Measurements from ENCODE around the gene SPZ1. TPM values are rescaled to one million over a fixed set of nuclear protein-coding genes. Genes with fewer than 3 reads are reported as not detected.
"Not testable (repeated sequence)": the region's sequence is repeated elsewhere in the genome, so short reads cannot be mapped to it uniquely, and the experiment has no call there.

The SPZ1 gene
- total RNA-seq, 1 experiment from 2014 or later = not detected

- not testable (repeated sequence) for H3K4me3 ChIP-seq (ENCODE audit: insufficient read depth, low read depth, low read length); H3K36me3 ChIP-seq (replicated peaks; ENCODE audit: control insufficient read depth, insufficient read depth, low read length); H3K27me3 ChIP-seq (ENCODE audit: control insufficient read depth, insufficient read depth, low read length); DNase-seq
Observed at GRCh38 chr5:80301342-80301741, 18.5 kb upstream of the SPZ1 start.

- no peak overlapping the region for H3K4me3 ChIP-seq (ENCODE audit: insufficient read depth, low read depth, low read length)
- no peaks in the 10 kb centered on the region for H3K36me3 ChIP-seq (replicated peaks; ENCODE audit: control insufficient read depth, insufficient read depth, low read length)
- no peaks in the 10 kb centered on the region for H3K27me3 ChIP-seq (ENCODE audit: control insufficient read depth, insufficient read depth, low read length)
- DNase-seq = no peak
Observed at GRCh38 chr5:80302636-80303035, 17.2 kb upstream of the SPZ1 start.

- DNase-seq = no peak
- no peaks in the 10 kb centered on the region for H3K36me3 ChIP-seq (replicated peaks; ENCODE audit: control insufficient read depth, insufficient read depth, low read length)
- H3K4me3 ChIP-seq (ENCODE audit: insufficient read depth, low read depth, low read length) = no peak overlapping the region
- no peaks in the 10 kb centered on the region for H3K27me3 ChIP-seq (ENCODE audit: control insufficient read depth, insufficient read depth, low read length)
Observed at GRCh38 chr5:80308526-80308925, 11.3 kb upstream of the SPZ1 start.

GRCh38 chr5:80309871-80310665, 9.7 kb upstream of the SPZ1 start:
- H3K27me3 ChIP-seq (ENCODE audit: control insufficient read depth, insufficient read depth, low read length) = no peaks in the 10 kb centered on the region
- DNase-seq = no peak
- H3K36me3 ChIP-seq (replicated peaks; ENCODE audit: control insufficient read depth, insufficient read depth, low read length) = no peaks in the 10 kb centered on the region
- no peak overlapping the region for H3K4me3 ChIP-seq (ENCODE audit: insufficient read depth, low read depth, low read length)

GRCh38 chr5:80315244-80315643, 4.6 kb upstream of the SPZ1 start:
- no peaks in the 10 kb centered on the region for H3K36me3 ChIP-seq (replicated peaks; ENCODE audit: control insufficient read depth, insufficient read depth, low read length)
- no peaks in the 10 kb centered on the region for H3K27me3 ChIP-seq (ENCODE audit: control insufficient read depth, insufficient read depth, low read length)
- H3K4me3 ChIP-seq (ENCODE audit: insufficient read depth, low read depth, low read length) = no peak overlapping the region
- no peak for DNase-seq

- Histone ChIP-seq H3K27me3 (ENCODE audit: control insufficient read depth, insufficient read depth, low read length) (no peaks in the 10 kb centered on the region), H3K4me3 (ENCODE audit: insufficient read depth, low read depth, low read length) (no peak overlapping the region), H3K36me3 (replicated peaks; ENCODE audit: control insufficient read depth, insufficient read depth, low read length) (no peaks in the 10 kb centered on the region)
- DNase-seq = no peak
Observed at GRCh38 chr5:80318212-80318611, 1.6 kb upstream of the SPZ1 start.

- Histone ChIP-seq H3K27me3 (ENCODE audit: control insufficient read depth, insufficient read depth, low read length) (no peaks in the 10 kb centered on the region), H3K36me3 (replicated peaks; ENCODE audit: control insufficient read depth, insufficient read depth, low read length) (no peaks in the 10 kb centered on the region), H3K4me3 (ENCODE audit: insufficient read depth, low read depth, low read length) (no peak overlapping the region)
- DNase-seq = no peak
Observed at GRCh38 chr5:80324912-80325311, 5.1 kb downstream of the SPZ1 start.

- Histone ChIP-seq H3K27me3 (ENCODE audit: control insufficient read depth, insufficient read depth, low read length) (no peaks in the 10 kb centered on the region), H3K36me3 (replicated peaks; ENCODE audit: control insufficient read depth, insufficient read depth, low read length) (no peaks in the 10 kb centered on the region), H3K4me3 (ENCODE audit: insufficient read depth, low read depth, low read length) (no peak overlapping the region)
- DNase-seq = no peak
Observed at GRCh38 chr5:80326468-80326867, 6.7 kb downstream of the SPZ1 start.

GRCh38 chr5:80337379-80337778, 17.6 kb downstream of the SPZ1 start:
- Histone ChIP-seq H3K27me3 (ENCODE audit: control insufficient read depth, insufficient read depth, low read length) (no peaks in the 10 kb centered on the region), H3K4me3 (ENCODE audit: insufficient read depth, low read depth, low read length) (no peak overlapping the region), H3K36me3 (replicated peaks; ENCODE audit: control insufficient read depth, insufficient read depth, low read length) (no peaks in the 10 kb centered on the region)
- DNase-seq = no peak

GRCh38 chr5:80339116-80339515, 19.3 kb downstream of the SPZ1 start:
- Histone ChIP-seq H3K36me3 (replicated peaks; ENCODE audit: control insufficient read depth, insufficient read depth, low read length) (no peaks in the 10 kb centered on the region), H3K4me3 (ENCODE audit: insufficient read depth, low read depth, low read length) (no peak overlapping the region), H3K27me3 (ENCODE audit: control insufficient read depth, insufficient read depth, low read length) (no peaks in the 10 kb centered on the region)
- DNase-seq = no peak

GRCh38 chr5:80341016-80341775, 21.4 kb downstream of the SPZ1 start:
- H3K36me3 ChIP-seq (replicated peaks; ENCODE audit: control insufficient read depth, insufficient read depth, low read length) = no peaks in the 10 kb centered on the region

GRCh38 chr5:80343067-80343466, 23.3 kb downstream of the SPZ1 start:
- Histone ChIP-seq H3K4me3 (ENCODE audit: insufficient read depth, low read depth, low read length) (no peak overlapping the region), H3K36me3 (replicated peaks; ENCODE audit: control insufficient read depth, insufficient read depth, low read length) (no peaks in the 10 kb centered on the region), H3K27me3 (ENCODE audit: control insufficient read depth, insufficient read depth, low read length) (no peaks in the 10 kb centered on the region)
- no peak for DNase-seq

More at GRCh38 chr5:80341016-80341775, 21.4 kb downstream of the SPZ1 start:
- H3K4me3 ChIP-seq (ENCODE audit: insufficient read depth, low read depth, low read length) = no peak overlapping the region
- no peaks in the 10 kb centered on the region for H3K27me3 ChIP-seq (ENCODE audit: control insufficient read depth, insufficient read depth, low read length)
- no peak for DNase-seq

- H3K27me3 ChIP-seq (ENCODE audit: control insufficient read depth, insufficient read depth, low read length) = no peaks in the 10 kb centered on the region
- DNase-seq = peak; percentile 71
- no peaks in the 10 kb centered on the region for H3K36me3 ChIP-seq (replicated peaks; ENCODE audit: control insufficient read depth, insufficient read depth, low read length)
- no peak overlapping the region for H3K4me3 ChIP-seq (ENCODE audit: insufficient read depth, low read depth, low read length)
Observed at GRCh38 chr5:80346055-80346454, 26.3 kb downstream of the SPZ1 start.

- no peak for DNase-seq
- no peak overlapping the region for H3K4me3 ChIP-seq (ENCODE audit: insufficient read depth, low read depth, low read length)
- H3K27me3 ChIP-seq (ENCODE audit: control insufficient read depth, insufficient read depth, low read length) = no peaks in the 10 kb centered on the region
- no peaks in the 10 kb centered on the region for H3K36me3 ChIP-seq (replicated peaks; ENCODE audit: control insufficient read depth, insufficient read depth, low read length)
Observed at GRCh38 chr5:80348171-80348570, 28.4 kb downstream of the SPZ1 start.

- not testable (repeated sequence) for H3K27me3 ChIP-seq (ENCODE audit: control insufficient read depth, insufficient read depth, low read length); H3K36me3 ChIP-seq (replicated peaks; ENCODE audit: control insufficient read depth, insufficient read depth, low read length); H3K4me3 ChIP-seq (ENCODE audit: insufficient read depth, low read depth, low read length); DNase-seq
Observed at GRCh38 chr5:80351019-80351418, 31.2 kb downstream of the SPZ1 start.

All from H7 (cell line).